ENCODE data around the gene ARHGEF37.

DNA sequence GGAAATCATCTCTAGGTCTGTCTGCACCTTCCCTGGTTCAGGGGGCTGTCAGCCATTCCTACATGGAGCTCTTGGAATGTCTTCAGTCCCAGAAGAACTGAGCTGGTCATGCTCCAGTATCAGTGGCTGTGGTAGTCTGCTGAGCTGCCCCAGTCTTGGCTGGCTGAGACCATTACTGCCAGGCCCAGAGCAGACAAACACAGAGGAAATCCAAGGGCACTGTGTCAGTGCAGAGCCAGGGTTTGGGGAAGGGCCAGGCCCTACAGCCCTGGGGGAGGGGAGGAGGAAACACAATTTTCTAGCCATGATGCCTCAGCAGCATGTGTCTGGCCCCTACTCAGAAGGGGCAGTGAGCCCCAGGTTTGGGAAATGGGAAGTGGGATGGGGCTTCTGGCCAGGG, 58.4 kb downstream of the ARHGEF37 start:
- no peak for TF ChIP-seq TBP (IDR thresholded peaks at IDR 0.05; ENCODE audit: low read depth, low read length)
- TF ChIP-seq EZH2 (IDR thresholded peaks at IDR 0.05; ENCODE audit: low read depth, low read length, severe bottlenecking): no peak
- TF ChIP-seq, protein P1, sequence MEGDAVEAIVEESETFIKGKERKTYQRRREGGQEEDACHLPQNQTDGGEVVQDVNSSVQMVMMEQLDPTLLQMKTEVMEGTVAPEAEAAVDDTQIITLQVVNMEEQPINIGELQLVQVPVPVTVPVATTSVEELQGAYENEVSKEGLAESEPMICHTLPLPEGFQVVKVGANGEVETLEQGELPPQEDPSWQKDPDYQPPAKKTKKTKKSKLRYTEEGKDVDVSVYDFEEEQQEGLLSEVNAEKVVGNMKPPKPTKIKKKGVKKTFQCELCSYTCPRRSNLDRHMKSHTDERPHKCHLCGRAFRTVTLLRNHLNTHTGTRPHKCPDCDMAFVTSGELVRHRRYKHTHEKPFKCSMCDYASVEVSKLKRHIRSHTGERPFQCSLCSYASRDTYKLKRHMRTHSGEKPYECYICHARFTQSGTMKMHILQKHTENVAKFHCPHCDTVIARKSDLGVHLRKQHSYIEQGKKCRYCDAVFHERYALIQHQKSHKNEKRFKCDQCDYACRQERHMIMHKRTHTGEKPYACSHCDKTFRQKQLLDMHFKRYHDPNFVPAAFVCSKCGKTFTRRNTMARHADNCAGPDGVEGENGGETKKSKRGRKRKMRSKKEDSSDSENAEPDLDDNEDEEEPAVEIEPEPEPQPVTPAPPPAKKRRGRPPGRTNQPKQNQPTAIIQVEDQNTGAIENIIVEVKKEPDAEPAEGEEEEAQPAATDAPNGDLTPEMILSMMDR (IDR thresholded peaks at IDR 0.05; ENCODE audit: control extremely low read depth in 1 of 3, insufficient read depth in 1 of 3, low read depth in 1 of 3, low read length in 3 of 3): no peak
- no peak for TF ChIP-seq POLR2AphosphoS5 (IDR thresholded peaks at IDR 0.05; ENCODE audit: low read depth, low read length)
- TF ChIP-seq ZNF274 (IDR thresholded peaks at IDR 0.05; ENCODE audit: borderline replicate concordance, extremely low read depth, low read length): no peak
- no peak for TF ChIP-seq RFX5 (IDR thresholded peaks at IDR 0.05; ENCODE audit: borderline replicate concordance, low read depth, low read length)
- TF ChIP-seq SP1 (IDR thresholded peaks at IDR 0.05; ENCODE audit: low read depth, low read length): no peak
- no peak for TF ChIP-seq POLR2A (IDR thresholded peaks at IDR 0.05; ENCODE audit: control extremely low read depth in 1 of 2, low read depth in 2 of 2, low read length in 2 of 2)
- TF ChIP-seq HDAC2 (IDR thresholded peaks at IDR 0.05; ENCODE audit: borderline replicate concordance in 1 of 2, low read depth in 2 of 2, low read length in 2 of 2): no peak
- TF ChIP-seq EGR1 (IDR thresholded peaks at IDR 0.05; ENCODE audit: borderline replicate concordance, low read depth, low read length): no peak
- no peak for TF ChIP-seq EP300 (IDR thresholded peaks at IDR 0.05; ENCODE audit: borderline replicate concordance in 1 of 2, low read depth in 2 of 2, low read length in 2 of 2)
- no peak for TF ChIP-seq RAD21 (IDR thresholded peaks at IDR 0.05 in 1 of 2, conservative IDR thresholded peaks at IDR 0.05 in 1 of 2; ENCODE audit: low read depth in 2 of 2, low read length in 2 of 2)
- no peak for TF ChIP-seq CHD2 (IDR thresholded peaks at IDR 0.05; ENCODE audit: low read length)
- TF ChIP-seq CTBP2 (IDR thresholded peaks at IDR 0.05; ENCODE audit: borderline replicate concordance, insufficient read depth, insufficient read length, low read length): no peak
